Upper lobe of left lung (tissue), 4 donors: ENCODE measurements around the gene PARVB.

ENCODE experiments used
- EP300 ChIP-seq, 4 donors: sonication (generic); formaldehyde crosslinking; IDR thresholded peaks; one replicate each; pipeline ENCODE4 v1.5.1; 2017; ENCODE audit warnings: antibody characterized with exemption in 4 of 4, control low read depth in 2 of 4
- POLR2A ChIP-seq, 4 donors: fragments of 450-650 bp; IDR thresholded peaks; one replicate each; pipeline ENCODE4 v1.5.1; 2016 to 2017; ENCODE audit warnings: antibody characterized with exemption in 4 of 4, mild to moderate bottlenecking in 2 of 4
- POLR2AphosphoS5 ChIP-seq, 2 donors: sonication (generic); formaldehyde crosslinking; IDR thresholded peaks; one replicate each; pipeline ENCODE4 v1.5.1; 2017; ENCODE audit warnings: antibody characterized with exemption in 2 of 2
- TF ChIP-seq, protein P1 (sequence below), 6 experiments: fragments of 450-650 bp in 4 of 6; fragments of 200-600 bp in 2 of 6; sonication (generic) in 2 of 6; IDR thresholded peaks; one replicate each; pipeline ENCODE4 v1.5.1; 2016 to 2019; ENCODE audit warnings: antibody characterized with exemption in 6 of 6

DNA sequence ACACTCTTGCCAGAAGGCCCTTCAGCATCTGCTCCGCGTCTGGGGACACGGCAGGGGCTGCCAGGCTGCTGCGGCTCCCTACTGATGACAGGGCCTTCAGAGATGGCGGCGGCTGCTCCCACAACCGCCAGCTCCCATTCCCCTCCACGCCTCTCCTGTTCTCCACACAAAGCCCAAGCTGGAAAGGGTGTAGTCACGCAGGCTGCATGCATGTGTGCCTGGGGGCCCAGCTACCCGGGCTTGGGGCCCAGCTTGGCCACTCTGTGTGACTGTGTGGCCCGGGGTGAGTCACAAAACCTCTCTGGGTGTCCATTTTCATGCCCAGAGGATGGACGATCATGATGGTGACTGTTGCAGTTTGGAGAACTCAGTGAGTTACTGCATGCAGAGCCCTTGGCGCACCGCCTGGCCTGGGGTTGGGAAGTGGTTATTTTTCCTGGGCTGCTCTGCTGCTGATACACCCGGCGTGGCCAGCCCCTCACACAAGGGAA is 31.7 kb upstream of the PARVB start:
- TF ChIP-seq, protein P1, sequence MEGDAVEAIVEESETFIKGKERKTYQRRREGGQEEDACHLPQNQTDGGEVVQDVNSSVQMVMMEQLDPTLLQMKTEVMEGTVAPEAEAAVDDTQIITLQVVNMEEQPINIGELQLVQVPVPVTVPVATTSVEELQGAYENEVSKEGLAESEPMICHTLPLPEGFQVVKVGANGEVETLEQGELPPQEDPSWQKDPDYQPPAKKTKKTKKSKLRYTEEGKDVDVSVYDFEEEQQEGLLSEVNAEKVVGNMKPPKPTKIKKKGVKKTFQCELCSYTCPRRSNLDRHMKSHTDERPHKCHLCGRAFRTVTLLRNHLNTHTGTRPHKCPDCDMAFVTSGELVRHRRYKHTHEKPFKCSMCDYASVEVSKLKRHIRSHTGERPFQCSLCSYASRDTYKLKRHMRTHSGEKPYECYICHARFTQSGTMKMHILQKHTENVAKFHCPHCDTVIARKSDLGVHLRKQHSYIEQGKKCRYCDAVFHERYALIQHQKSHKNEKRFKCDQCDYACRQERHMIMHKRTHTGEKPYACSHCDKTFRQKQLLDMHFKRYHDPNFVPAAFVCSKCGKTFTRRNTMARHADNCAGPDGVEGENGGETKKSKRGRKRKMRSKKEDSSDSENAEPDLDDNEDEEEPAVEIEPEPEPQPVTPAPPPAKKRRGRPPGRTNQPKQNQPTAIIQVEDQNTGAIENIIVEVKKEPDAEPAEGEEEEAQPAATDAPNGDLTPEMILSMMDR (IDR thresholded peaks at IDR 0.05), result no peak
- no peak for TF ChIP-seq EP300 (IDR thresholded peaks at IDR 0.05)
- TF ChIP-seq POLR2A (IDR thresholded peaks at IDR 0.05), result no peak
- no peak for TF ChIP-seq POLR2AphosphoS5 (IDR thresholded peaks at IDR 0.05)
